D721Med (cell line): Measurements from ENCODE around the gene CAMK1D.

Experiments
- DNase-seq: peaks from one replicate; pipeline ENCODE4 v3.0.0; 2011; ENCODE audit warnings: low spot score; ENCODE audit not compliant: insufficient read length
- FAIRE-seq: peaks from 2 replicates; lab custom pipeline; 2011; peaks lifted over from hg19 to GRCh38; lab: Jason Lieb, UNC
- TF ChIP-seq, protein P1 (sequence below): IDR thresholded peaks from 2 replicates; pipeline ENCODE4 v1.5.1; 2012; ENCODE audit warnings: mild to moderate bottlenecking, control low read depth; ENCODE audit not compliant: insufficient read depth; ENCODE audit errors: missing control alignments

Gene CAMK1D

DNA sequence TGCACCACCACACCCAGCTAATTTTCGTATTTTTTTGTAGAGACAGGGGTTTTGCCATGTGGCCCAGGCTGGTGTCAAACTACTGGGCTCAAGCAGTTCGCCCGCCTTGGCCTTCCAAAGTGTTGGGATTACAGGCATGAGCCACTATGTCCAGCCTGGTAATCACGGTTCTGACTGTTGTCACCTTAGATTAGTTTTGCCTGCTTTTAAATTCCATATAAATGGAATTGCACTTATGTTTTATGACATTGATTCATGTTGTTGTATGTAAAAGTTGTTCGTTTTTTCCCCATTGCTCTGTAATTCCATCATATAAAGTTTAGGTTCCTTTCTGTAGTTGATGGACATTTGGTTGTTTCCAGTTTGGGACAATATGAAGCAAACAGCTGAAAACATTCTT is 106.0 kb downstream of the CAMK1D start:
- no peak for DNase-seq
- TF ChIP-seq, protein P1, sequence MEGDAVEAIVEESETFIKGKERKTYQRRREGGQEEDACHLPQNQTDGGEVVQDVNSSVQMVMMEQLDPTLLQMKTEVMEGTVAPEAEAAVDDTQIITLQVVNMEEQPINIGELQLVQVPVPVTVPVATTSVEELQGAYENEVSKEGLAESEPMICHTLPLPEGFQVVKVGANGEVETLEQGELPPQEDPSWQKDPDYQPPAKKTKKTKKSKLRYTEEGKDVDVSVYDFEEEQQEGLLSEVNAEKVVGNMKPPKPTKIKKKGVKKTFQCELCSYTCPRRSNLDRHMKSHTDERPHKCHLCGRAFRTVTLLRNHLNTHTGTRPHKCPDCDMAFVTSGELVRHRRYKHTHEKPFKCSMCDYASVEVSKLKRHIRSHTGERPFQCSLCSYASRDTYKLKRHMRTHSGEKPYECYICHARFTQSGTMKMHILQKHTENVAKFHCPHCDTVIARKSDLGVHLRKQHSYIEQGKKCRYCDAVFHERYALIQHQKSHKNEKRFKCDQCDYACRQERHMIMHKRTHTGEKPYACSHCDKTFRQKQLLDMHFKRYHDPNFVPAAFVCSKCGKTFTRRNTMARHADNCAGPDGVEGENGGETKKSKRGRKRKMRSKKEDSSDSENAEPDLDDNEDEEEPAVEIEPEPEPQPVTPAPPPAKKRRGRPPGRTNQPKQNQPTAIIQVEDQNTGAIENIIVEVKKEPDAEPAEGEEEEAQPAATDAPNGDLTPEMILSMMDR: no peak
- no peak for FAIRE-seq

DNA sequence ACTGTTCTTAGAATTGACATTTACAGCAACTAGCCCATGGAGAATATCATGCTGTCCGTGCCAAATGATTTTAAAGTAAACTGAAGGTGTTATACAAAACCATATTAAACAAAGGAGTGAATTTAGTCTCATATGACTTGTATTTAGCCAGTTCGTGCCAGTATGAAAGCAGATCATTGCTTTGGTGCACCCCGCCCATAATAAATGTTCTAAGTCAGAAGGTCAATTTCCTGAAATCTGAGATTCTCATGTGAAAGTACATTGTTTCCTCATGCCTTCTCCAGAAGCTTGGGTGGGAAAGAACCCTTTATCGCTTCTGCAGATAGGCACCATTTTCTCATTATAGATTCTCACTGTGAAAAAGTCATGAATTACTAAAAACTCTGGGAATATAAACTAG is 106.4 kb downstream of the CAMK1D start:
- TF ChIP-seq, protein P1: no peak
- no peak for DNase-seq
- no peak for FAIRE-seq

DNA sequence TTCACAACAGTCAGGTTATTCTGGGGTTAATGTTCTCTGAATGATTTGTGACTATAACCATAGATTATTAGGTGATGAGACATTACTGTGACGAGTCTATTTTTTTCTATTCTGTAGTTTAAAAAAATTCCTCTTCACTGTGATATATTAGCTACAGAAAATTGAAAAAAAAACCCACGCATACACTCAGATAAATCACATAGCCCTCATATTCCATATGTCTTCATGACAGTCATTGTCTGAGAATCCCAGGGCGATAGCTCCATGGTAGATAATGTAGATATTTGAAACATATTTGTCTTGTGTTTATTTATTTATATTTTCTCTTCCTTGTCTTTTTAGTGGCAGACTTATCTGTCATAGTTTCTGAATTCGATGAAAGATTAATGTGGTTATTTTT is 110.0 kb downstream of the CAMK1D start:
- DNase-seq (no peak), FAIRE-seq (no peak)
- TF ChIP-seq, protein P1: no peak

DNA sequence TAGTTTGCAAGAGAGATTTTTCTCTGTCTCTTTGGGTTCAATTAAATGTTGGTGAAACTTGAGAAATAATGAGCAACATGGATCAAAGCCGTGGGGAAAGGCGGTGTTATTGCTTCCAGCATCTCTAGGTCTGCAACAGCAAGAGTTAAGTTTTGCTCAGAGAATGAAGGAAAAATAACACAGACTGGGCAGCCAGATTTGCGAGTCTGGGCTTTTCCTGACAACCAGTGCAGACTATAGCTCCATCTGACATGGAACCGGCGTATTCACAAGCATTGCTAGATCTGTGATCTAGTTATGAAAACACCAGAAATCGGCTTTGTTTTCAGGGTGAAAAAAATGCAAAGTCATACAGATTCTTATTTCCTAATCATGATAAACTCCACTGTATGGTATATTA is 110.4 kb downstream of the CAMK1D start:
- TF ChIP-seq, protein P1: no peak
- DNase-seq (no peak), FAIRE-seq (no peak)

DNA sequence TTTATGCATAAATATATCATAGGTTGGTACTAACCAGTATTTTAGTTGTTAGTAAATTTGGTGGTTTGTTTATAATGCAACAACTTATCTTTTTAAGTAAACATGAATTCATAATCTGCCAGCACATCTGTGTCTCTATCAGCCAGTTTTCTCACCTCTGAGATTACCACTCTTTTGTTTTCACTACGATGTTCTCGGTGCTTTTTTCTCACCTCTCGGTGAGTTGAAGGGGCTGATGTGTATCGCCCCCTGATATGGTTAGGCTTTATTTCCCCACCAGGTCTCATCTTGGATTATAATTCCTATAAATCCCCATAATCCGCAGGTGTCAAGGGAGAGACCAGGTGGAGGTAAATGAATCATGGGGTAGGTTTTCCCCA is 114.1 kb downstream of the CAMK1D start:
- FAIRE-seq: no peak

DNA sequence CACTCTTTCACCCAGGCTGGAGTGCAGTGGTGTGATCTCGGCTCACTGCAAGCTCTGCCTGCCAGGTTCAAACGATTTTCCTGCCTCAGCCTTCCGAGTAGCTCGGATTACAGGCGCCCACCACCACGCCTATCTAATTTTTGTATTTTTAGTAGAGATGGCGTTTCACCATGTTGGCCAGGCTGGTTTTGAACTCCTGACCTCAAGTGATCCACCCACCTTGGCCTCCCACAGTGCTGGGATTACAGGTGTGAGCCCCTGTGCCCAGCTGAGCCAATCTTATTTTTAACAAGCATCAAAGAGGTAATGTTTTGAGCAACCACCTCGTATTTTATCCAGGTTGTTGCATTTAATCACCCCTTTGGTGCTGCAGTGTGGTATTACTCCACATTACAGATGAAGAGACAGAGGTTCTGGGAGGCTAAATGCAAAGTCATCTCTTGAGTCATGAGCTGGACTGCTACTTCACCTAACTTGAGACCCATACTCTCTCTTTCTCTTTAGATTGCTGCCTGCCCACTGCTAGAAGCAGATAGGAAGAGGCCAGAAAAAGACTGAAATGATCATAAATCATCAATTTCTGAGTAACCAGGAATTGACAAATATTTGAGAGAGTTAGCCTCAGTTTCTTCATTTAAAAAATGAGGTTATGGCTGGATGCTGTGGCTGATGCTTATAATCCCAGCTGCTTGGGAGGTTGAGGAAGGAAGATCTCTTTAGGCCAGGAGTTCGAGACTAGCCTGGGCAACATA is 116.2 kb downstream of the CAMK1D start:
- FAIRE-seq: no peak
- no peak for DNase-seq
- TF ChIP-seq, protein P1: no peak

More for the DNA sequence above, 114.1 kb downstream of the CAMK1D start:
- TF ChIP-seq, protein P1: no peak
- DNase-seq: no peak

DNA sequence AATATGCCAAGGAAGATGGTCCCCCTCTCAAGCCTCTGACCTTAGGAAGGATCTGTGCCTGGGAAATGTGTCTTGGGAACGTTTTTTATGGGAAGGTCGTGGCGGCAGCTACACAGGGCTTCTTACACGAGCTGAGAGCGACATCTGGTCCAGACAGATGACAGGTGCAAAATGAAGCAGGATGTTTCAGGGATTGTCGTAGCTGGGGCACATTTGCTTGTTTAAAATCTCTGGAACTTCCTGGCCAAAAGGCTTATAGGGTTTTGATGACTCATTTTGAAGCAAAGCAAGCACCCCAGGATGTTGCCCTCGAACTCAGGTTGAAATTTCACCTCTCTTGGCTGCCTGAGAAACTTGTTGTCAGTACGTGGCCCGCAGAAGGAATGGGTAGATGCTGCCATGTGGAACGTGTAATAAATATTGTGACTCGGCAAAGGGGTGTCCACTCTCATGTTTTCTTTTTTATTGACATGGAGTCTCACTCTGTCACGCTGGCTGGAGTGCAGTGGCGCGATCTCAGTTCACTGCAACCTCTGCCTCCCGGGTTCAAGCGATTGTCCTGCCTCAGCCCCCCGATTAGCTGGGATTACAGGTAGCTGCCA is 117.5 kb downstream of the CAMK1D start:
- FAIRE-seq (no peak), DNase-seq (no peak)
- TF ChIP-seq, protein P1: no peak
